Mucosa of rectum (tissue), 2 donors: Measurements from ENCODE around the gene CNIH2.

Experiments
- H3K27ac ChIP-seq, 2 donors: one replicate each; pipeline ENCODE4 v1.7.0; 2013; ENCODE audit warnings: inconsistent platforms in 2 of 2, low read depth in 2 of 2, low read length in 2 of 2
- H3K27me3 ChIP-seq, 2 donors: one replicate each; pipeline ENCODE4 v1.7.0; 2013; ENCODE audit warnings: low read length in 2 of 2; ENCODE audit not compliant: control insufficient read depth in 2 of 2, insufficient read depth in 2 of 2
- H3K36me3 ChIP-seq, 2 donors: one replicate each; pipeline ENCODE4 v1.7.0; 2013; ENCODE audit warnings: low read length in 2 of 2; ENCODE audit not compliant: control insufficient read depth in 2 of 2, insufficient read depth in 2 of 2
- H3K4me1 ChIP-seq, 2 donors: one replicate each; pipeline ENCODE4 v1.7.0; 2013; ENCODE audit warnings: low read length in 2 of 2, mild to moderate bottlenecking in 1 of 2; ENCODE audit not compliant: control insufficient read depth in 2 of 2, insufficient read depth in 2 of 2
- H3K4me3 ChIP-seq, 2 donors: one replicate each; pipeline ENCODE4 v1.7.0; 2013; ENCODE audit warnings: low read length in 2 of 2
- H3K9ac ChIP-seq, 2 donors: one replicate each; pipeline ENCODE4 v1.7.0; 2013; ENCODE audit warnings: low read length in 2 of 2, low read depth in 1 of 2, mild to moderate bottlenecking in 1 of 2
- H3K9me3 ChIP-seq, 2 donors: one replicate each; pipeline ENCODE4 v1.7.0; 2013; ENCODE audit warnings: low read length in 2 of 2; ENCODE audit not compliant: control insufficient read depth in 2 of 2
- donor health status: healthy.
- donor health status: Normal muscosa, but diverticular disease.

Gene CNIH2

GRCh38 chr11:66258473-66258893 lies 19.5 kb upstream of the CNIH2 start:
- Histone ChIP-seq H3K9ac (peak overlapping the region; percentile 63 to 89), H3K27ac (no peak overlapping the region), H3K36me3 (peaks cover 3 to 9% of the 10 kb centered on the region in 2 donors), H3K27me3 (peaks cover 0 to 5% of the 10 kb centered on the region in 2 donors), H3K4me3 (peak overlapping the region; percentile 77 to 84), H3K9me3 (no peaks in the 10 kb centered on the region), H3K4me1 (peaks cover 7 to 13% of the 10 kb centered on the region in 2 donors)

- peaks cover 3 to 13% of the 10 kb centered on the region in 2 donors for H3K36me3 ChIP-seq
- H3K27ac ChIP-seq, result no peak overlapping the region
- peaks cover 7 to 13% of the 10 kb centered on the region in 2 donors for H3K4me1 ChIP-seq
Observed at GRCh38 chr11:66259225-66259624, 18.8 kb upstream of the CNIH2 start.

GRCh38 chr11:66259956-66260355 lies 18.0 kb upstream of the CNIH2 start:
- Histone ChIP-seq H3K4me3 (no peak overlapping the region), H3K27ac (no peak overlapping the region), H3K36me3 (peaks cover 3 to 18% of the 10 kb centered on the region in 2 donors), H3K9ac (no peak overlapping the region), H3K27me3 (peaks cover 0 to 5% of the 10 kb centered on the region in 2 donors), H3K9me3 (no peaks in the 10 kb centered on the region), H3K4me1 (peaks cover 7 to 13% of the 10 kb centered on the region in 2 donors)

More at GRCh38 chr11:66259225-66259624, 18.8 kb upstream of the CNIH2 start:
- Histone ChIP-seq H3K27me3 (peaks cover 0 to 5% of the 10 kb centered on the region in 2 donors), H3K4me3 (no peak overlapping the region), H3K9me3 (no peaks in the 10 kb centered on the region), H3K9ac (no peak overlapping the region)

- Histone ChIP-seq H3K9ac (no peak overlapping the region), H3K36me3 (peaks cover 3 to 18% of the 10 kb centered on the region in 2 donors)
Observed at GRCh38 chr11:66261578-66261977, 16.4 kb upstream of the CNIH2 start.

GRCh38 chr11:66262191-66262590 lies 15.8 kb upstream of the CNIH2 start:
- Histone ChIP-seq H3K4me3 (no peak overlapping the region), H3K4me1 (peaks cover 12 to 16% of the 10 kb centered on the region in 2 donors), H3K27me3 (no peaks in the 10 kb centered on the region), H3K27ac (no peak overlapping the region), H3K9me3 (no peaks in the 10 kb centered on the region), H3K36me3 (peaks cover 3 to 18% of the 10 kb centered on the region in 2 donors), H3K9ac (no peak overlapping the region)

More at GRCh38 chr11:66261578-66261977, 16.4 kb upstream of the CNIH2 start:
- Histone ChIP-seq H3K4me1 (peaks cover 7 to 15% of the 10 kb centered on the region in 2 donors), H3K27ac (no peak overlapping the region), H3K9me3 (no peaks in the 10 kb centered on the region), H3K4me3 (no peak overlapping the region), H3K27me3 (peaks cover 0 to 3% of the 10 kb centered on the region in 2 donors)

GRCh38 chr11:66262696-66263095 lies 15.3 kb upstream of the CNIH2 start:
- H3K4me3 ChIP-seq, result no peak overlapping the region
- H3K27ac ChIP-seq, result no peak overlapping the region
- H3K27me3 ChIP-seq, result no peaks in the 10 kb centered on the region
- H3K36me3 ChIP-seq, result peaks cover 3 to 18% of the 10 kb centered on the region in 2 donors
- H3K4me1 ChIP-seq, result peaks cover 12 to 18% of the 10 kb centered on the region in 2 donors
- H3K9me3 ChIP-seq, result no peaks in the 10 kb centered on the region
- no peak overlapping the region for H3K9ac ChIP-seq

GRCh38 chr11:66263231-66263630 lies 14.7 kb upstream of the CNIH2 start:
- Histone ChIP-seq H3K4me1 (peaks cover 15 to 16% of the 10 kb centered on the region in 2 donors), H3K4me3 (no peak overlapping the region), H3K9ac (no peak overlapping the region), H3K27ac (no peak overlapping the region), H3K27me3 (no peaks in the 10 kb centered on the region), H3K9me3 (no peaks in the 10 kb centered on the region), H3K36me3 (peaks cover 3 to 18% of the 10 kb centered on the region in 2 donors)

GRCh38 chr11:66263785-66264184 lies 14.2 kb upstream of the CNIH2 start:
- no peak overlapping the region for H3K27ac ChIP-seq
- no peak overlapping the region for H3K4me3 ChIP-seq
- no peaks in the 10 kb centered on the region for H3K9me3 ChIP-seq
- no peak overlapping the region for H3K9ac ChIP-seq
- no peaks in the 10 kb centered on the region for H3K27me3 ChIP-seq
- H3K36me3 ChIP-seq, result peaks cover 3 to 18% of the 10 kb centered on the region in 2 donors
- peaks cover 10% of the 10 kb centered on the region in 2 donors for H3K4me1 ChIP-seq

- no peak overlapping the region for H3K4me3 ChIP-seq
- peaks cover 12 to 14% of the 10 kb centered on the region in 2 donors for H3K4me1 ChIP-seq
- no peaks in the 10 kb centered on the region for H3K27me3 ChIP-seq
- no peak overlapping the region for H3K27ac ChIP-seq
- peaks cover 3 to 18% of the 10 kb centered on the region in 2 donors for H3K36me3 ChIP-seq
- no peak overlapping the region for H3K9ac ChIP-seq
- H3K9me3 ChIP-seq, result no peaks in the 10 kb centered on the region
Observed at GRCh38 chr11:66264383-66264782, 13.6 kb upstream of the CNIH2 start.

GRCh38 chr11:66264914-66265313 lies 13.1 kb upstream of the CNIH2 start:
- H3K9me3 ChIP-seq, result no peaks in the 10 kb centered on the region
- H3K36me3 ChIP-seq, result peaks cover 3 to 18% of the 10 kb centered on the region in 2 donors
- H3K9ac ChIP-seq, result no peak overlapping the region
- peaks cover 17 to 18% of the 10 kb centered on the region in 2 donors for H3K4me1 ChIP-seq
- H3K27me3 ChIP-seq, result no peaks in the 10 kb centered on the region
- H3K4me3 ChIP-seq, result no peak overlapping the region
- H3K27ac ChIP-seq, result no peak overlapping the region
